ENCODE results near the gene CUBN.
A peak's percentile ranks its signal among the peaks of the same experiment; 100 is the strongest.

The CUBN gene

DNA sequence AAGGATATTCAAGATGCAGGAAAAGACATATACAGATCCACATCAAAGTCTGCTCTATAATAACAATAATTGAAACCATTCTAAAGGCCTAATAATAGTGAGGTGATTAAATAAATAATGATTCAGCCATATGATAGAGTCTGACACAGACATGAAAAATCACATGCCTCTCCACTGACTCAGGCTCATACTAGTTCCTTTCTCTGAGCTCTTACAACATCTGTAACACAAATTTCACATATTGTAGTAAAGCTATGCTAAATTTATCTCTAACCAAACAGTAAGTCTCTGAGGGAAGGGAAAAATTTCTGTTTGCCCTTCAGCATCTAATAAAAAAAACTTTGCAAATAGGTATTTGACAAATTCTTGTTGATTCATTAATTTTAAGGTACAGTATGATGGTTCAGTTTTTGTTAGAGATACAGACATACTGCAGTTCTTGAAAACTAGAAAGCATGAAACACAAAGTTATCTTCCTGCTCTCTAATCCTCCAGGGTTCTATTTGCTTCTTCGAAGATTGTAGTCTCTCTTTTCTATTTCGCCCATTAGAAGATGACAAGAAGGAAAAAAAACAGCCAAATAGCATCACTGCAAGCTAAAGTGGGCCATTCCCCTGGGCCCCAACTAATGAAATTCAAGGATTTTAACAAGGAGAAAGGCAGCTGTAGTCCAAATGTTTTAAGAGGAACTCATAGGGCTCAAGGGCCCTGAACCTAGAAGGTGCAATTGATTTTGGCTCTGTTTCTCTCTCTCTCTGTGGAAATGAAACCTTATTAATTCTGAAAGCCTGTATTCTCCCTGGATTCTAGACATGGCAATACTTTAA lies 53.9 kb downstream of the CUBN start:
- H3K27ac ChIP-seq (replicated peaks): no peak overlapping the region
- H3K27me3 ChIP-seq (ENCODE audit: insufficient read depth, poor library complexity, severe bottlenecking): no peaks in the 10 kb centered on the region
- DNase-seq (ENCODE audit: low read depth in 1 of 2, low spot score in 1 of 2): peak; percentile 1 to 12
- TF ChIP-seq, protein P1, sequence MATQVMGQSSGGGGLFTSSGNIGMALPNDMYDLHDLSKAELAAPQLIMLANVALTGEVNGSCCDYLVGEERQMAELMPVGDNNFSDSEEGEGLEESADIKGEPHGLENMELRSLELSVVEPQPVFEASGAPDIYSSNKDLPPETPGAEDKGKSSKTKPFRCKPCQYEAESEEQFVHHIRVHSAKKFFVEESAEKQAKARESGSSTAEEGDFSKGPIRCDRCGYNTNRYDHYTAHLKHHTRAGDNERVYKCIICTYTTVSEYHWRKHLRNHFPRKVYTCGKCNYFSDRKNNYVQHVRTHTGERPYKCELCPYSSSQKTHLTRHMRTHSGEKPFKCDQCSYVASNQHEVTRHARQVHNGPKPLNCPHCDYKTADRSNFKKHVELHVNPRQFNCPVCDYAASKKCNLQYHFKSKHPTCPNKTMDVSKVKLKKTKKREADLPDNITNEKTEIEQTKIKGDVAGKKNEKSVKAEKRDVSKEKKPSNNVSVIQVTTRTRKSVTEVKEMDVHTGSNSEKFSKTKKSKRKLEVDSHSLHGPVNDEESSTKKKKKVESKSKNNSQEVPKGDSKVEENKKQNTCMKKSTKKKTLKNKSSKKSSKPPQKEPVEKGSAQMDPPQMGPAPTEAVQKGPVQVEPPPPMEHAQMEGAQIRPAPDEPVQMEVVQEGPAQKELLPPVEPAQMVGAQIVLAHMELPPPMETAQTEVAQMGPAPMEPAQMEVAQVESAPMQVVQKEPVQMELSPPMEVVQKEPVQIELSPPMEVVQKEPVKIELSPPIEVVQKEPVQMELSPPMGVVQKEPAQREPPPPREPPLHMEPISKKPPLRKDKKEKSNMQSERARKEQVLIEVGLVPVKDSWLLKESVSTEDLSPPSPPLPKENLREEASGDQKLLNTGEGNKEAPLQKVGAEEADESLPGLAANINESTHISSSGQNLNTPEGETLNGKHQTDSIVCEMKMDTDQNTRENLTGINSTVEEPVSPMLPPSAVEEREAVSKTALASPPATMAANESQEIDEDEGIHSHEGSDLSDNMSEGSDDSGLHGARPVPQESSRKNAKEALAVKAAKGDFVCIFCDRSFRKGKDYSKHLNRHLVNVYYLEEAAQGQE (IDR thresholded peaks at IDR 0.05; ENCODE audit: insufficient replicate concordance, low read depth): no peak
- TF ChIP-seq, protein P2, sequence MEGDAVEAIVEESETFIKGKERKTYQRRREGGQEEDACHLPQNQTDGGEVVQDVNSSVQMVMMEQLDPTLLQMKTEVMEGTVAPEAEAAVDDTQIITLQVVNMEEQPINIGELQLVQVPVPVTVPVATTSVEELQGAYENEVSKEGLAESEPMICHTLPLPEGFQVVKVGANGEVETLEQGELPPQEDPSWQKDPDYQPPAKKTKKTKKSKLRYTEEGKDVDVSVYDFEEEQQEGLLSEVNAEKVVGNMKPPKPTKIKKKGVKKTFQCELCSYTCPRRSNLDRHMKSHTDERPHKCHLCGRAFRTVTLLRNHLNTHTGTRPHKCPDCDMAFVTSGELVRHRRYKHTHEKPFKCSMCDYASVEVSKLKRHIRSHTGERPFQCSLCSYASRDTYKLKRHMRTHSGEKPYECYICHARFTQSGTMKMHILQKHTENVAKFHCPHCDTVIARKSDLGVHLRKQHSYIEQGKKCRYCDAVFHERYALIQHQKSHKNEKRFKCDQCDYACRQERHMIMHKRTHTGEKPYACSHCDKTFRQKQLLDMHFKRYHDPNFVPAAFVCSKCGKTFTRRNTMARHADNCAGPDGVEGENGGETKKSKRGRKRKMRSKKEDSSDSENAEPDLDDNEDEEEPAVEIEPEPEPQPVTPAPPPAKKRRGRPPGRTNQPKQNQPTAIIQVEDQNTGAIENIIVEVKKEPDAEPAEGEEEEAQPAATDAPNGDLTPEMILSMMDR (IDR thresholded peaks at IDR 0.05; ENCODE audit: insufficient read depth, low read length): no peak
- TF ChIP-seq GABPA (IDR thresholded peaks at IDR 0.05; ENCODE audit: low read depth): no peak
- no peak for TF ChIP-seq SPI1 (IDR thresholded peaks at IDR 0.05; ENCODE audit: borderline replicate concordance, low read depth)
- TF ChIP-seq POLR2AphosphoS5 (IDR thresholded peaks at IDR 0.05; ENCODE audit: low read depth): no peak
- no peak overlapping the region for H3K4me3 ChIP-seq (replicated peaks; ENCODE audit: insufficient read depth, low read length)

DNA sequence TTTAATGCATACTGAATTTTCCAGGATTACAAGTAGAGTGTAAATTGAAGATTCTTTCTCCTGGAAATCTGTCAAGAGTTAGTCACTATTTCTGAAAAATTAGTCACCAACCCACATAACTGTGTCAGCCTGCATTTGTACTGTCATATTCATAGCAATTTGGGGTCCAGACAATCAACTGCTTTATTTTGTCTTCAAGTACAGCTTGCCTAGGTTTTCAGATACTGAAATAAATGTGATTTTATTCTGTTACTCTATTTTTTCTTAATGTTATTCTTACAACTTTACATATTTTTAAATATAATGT lies 55.1 kb downstream of the CUBN start:
- TF ChIP-seq, protein P2 (IDR thresholded peaks at IDR 0.05; ENCODE audit: insufficient read depth, low read length): no peak
- TF ChIP-seq SPI1 (IDR thresholded peaks at IDR 0.05; ENCODE audit: borderline replicate concordance, low read depth) (no peak), GABPA (IDR thresholded peaks at IDR 0.05; ENCODE audit: low read depth) (no peak), POLR2AphosphoS5 (IDR thresholded peaks at IDR 0.05; ENCODE audit: low read depth) (no peak)
- TF ChIP-seq, protein P1 (IDR thresholded peaks at IDR 0.05; ENCODE audit: insufficient replicate concordance, low read depth): no peak
- no peak overlapping the region for H3K27ac ChIP-seq (replicated peaks)
- no peak for DNase-seq (ENCODE audit: low read depth in 1 of 2, low spot score in 1 of 2)
- no peak overlapping the region for H3K4me3 ChIP-seq (replicated peaks; ENCODE audit: insufficient read depth, low read length)
- no peaks in the 10 kb centered on the region for H3K27me3 ChIP-seq (ENCODE audit: insufficient read depth, poor library complexity, severe bottlenecking)

DNA sequence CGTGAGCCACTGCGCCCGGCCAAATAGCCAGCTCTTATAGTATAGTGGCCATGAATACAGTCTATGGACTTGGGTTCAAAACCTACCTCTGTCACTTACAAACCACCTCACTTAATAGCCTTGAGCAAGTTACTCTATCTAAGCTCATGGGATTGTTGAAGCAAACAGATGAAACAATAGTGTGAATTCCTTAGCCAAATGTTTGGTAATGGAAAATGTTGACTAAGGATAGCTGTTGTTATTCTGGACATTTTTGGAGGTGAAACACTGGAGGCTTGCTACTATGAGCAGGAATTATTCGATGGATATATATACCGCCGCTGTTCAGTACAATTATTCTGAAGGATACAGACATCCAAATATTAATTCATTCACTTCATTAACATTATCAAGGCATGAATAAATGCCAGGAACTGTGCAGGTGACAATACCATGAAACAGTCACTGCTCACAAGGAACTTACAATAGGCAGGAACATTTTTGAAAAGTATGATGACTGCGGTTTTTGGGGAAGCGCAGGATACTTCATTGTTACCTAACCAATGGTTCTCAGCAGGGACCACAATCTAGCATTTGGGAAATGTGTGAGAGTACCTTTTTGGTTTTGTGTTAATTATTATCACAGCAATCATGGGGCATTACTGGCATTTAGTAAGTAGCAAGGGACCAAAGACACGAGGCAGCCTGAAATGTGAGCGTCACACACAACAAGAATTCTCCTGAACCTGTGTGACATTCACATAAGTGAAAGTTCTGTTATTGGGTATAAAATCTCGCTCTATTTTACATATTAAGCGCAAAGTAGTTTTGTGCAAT lies 55.7 kb downstream of the CUBN start:
- H3K27ac ChIP-seq (replicated peaks): no peak overlapping the region

More for the DNA sequence above, 55.7 kb downstream of the CUBN start:
- no peak for TF ChIP-seq GABPA (IDR thresholded peaks at IDR 0.05; ENCODE audit: low read depth)
- TF ChIP-seq, protein P1 (IDR thresholded peaks at IDR 0.05; ENCODE audit: insufficient replicate concordance, low read depth): no peak
- TF ChIP-seq, protein P2 (IDR thresholded peaks at IDR 0.05; ENCODE audit: insufficient read depth, low read length): no peak
- no peak for TF ChIP-seq POLR2AphosphoS5 (IDR thresholded peaks at IDR 0.05; ENCODE audit: low read depth)
- no peak for TF ChIP-seq SPI1 (IDR thresholded peaks at IDR 0.05; ENCODE audit: borderline replicate concordance, low read depth)
- no peak for DNase-seq (ENCODE audit: low read depth in 1 of 2, low spot score in 1 of 2)
- no peak overlapping the region for H3K4me3 ChIP-seq (replicated peaks; ENCODE audit: insufficient read depth, low read length)
- H3K27me3 ChIP-seq (ENCODE audit: insufficient read depth, poor library complexity, severe bottlenecking): no peaks in the 10 kb centered on the region
